NB4 (cell line): ENCODE measurements around the gene ZNF592.
A peak's percentile ranks its signal among the peaks of the same experiment; 100 is the strongest.

Experiments used
- DNase-seq: peaks from one replicate; pipeline ENCODE4 v3.0.0; 2010; ENCODE audit warnings: low read depth
- H3K4me3 ChIP-seq: one replicate; pipeline ENCODE4 v1.5.1; 2011; ENCODE audit warnings: mild to moderate bottlenecking, low read depth, low read length, moderate library complexity
- MYC ChIP-seq: IDR thresholded peaks from 2 replicates; pipeline ENCODE4 v1.6.1; 2011; ENCODE audit warnings: low read depth, low read length
- POLR2A ChIP-seq: IDR thresholded peaks from 2 replicates; pipeline ENCODE4 v1.6.1; 2011; ENCODE audit warnings: mild to moderate bottlenecking; ENCODE audit not compliant: insufficient read length; ENCODE audit errors: extremely low read depth
- TF ChIP-seq, protein P1 (sequence below): IDR thresholded peaks from 2 replicates; pipeline ENCODE4 v1.6.1; 2011; ENCODE audit warnings: low read depth, low read length
- TF ChIP-seq, protein P2 (sequence below): IDR thresholded peaks from one replicate; pipeline ENCODE4 v1.5.1; 2012; ENCODE audit warnings: low read depth, low read length

Gene ZNF592

DNA sequence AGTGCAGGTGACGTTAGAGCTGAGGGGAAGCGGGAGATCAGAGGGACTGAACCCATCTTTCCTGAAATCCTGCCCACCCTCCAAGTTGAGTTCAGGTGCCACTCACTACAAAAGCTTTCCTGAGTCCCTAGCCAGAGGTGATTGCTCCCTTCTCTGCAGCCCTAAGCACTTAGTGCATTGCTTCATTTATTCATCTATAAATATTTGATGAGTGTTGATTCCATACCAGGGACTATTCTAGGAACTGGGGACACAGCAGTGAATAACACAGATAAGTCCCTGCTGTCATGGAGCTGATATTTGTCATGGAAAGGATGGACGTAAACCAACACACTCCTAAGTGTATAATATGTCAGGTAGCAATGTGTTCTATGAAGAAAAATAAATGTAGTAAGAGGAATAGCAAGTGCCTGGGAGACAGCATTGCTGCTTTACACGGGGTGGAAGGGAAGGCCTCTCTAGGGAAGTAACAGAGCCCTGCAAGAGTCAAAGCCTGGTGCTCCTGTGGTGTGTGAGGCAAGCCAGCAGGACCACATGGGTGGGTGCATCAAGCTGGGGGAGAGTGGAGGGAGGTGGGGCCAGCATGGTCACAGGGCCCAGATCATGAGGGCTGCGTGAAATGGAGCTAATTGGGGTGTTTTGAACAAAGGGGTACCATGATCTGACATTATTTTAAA lies 87.4 kb downstream of the ZNF592 start:
- no peak overlapping the region for H3K4me3 ChIP-seq
- DNase-seq, result no peak
- TF ChIP-seq, protein P1, sequence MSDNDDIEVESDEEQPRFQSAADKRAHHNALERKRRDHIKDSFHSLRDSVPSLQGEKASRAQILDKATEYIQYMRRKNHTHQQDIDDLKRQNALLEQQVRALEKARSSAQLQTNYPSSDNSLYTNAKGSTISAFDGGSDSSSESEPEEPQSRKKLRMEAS, result no peak
- TF ChIP-seq POLR2A (no peak), MYC (no peak)
- TF ChIP-seq, protein P2, sequence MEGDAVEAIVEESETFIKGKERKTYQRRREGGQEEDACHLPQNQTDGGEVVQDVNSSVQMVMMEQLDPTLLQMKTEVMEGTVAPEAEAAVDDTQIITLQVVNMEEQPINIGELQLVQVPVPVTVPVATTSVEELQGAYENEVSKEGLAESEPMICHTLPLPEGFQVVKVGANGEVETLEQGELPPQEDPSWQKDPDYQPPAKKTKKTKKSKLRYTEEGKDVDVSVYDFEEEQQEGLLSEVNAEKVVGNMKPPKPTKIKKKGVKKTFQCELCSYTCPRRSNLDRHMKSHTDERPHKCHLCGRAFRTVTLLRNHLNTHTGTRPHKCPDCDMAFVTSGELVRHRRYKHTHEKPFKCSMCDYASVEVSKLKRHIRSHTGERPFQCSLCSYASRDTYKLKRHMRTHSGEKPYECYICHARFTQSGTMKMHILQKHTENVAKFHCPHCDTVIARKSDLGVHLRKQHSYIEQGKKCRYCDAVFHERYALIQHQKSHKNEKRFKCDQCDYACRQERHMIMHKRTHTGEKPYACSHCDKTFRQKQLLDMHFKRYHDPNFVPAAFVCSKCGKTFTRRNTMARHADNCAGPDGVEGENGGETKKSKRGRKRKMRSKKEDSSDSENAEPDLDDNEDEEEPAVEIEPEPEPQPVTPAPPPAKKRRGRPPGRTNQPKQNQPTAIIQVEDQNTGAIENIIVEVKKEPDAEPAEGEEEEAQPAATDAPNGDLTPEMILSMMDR, result no peak

DNA sequence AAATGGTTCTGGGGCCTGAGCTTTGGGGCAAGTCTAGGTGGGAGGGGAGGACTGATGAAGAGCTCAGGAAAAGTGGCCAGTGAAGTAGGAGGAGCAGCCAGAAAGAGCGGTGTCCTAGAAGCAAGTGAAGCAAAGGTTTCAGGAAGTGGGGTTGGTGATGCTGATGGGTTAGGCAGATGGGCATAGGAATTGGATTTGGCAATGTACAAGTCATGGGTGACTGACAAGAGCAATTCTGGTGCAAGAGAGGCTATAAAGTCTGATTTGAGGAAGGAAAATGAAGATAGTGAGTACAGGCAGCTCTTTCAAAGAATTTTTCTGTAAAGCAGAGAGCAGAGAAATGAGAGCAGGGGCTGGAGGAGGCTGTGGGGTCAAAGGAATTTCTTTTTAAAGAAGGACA lies 88.5 kb downstream of the ZNF592 start:
- H3K4me3 ChIP-seq, result no peak overlapping the region
- peak; percentile 36 for DNase-seq
- no peak for TF ChIP-seq MYC

DNA sequence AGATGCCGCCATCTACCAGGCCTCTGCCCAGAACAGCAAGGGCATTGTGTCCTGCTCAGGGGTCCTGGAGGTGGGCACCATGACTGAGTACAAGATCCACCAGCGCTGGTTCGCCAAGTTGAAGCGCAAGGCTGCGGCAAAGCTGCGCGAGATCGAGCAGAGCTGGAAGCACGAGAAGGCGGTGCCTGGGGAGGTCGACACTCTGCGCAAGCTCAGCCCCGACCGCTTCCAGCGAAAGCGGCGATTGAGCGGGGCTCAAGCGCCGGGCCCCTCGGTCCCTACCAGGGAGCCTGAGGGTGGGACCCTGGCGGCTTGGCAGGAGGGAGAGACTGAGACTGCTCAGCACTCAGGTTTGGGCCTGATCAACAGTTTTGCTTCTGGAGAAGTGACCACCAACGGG lies 91.3 kb downstream of the ZNF592 start:
- H3K4me3 ChIP-seq, result no peak overlapping the region
- DNase-seq, result no peak
- TF ChIP-seq, protein P2, result no peak

DNA sequence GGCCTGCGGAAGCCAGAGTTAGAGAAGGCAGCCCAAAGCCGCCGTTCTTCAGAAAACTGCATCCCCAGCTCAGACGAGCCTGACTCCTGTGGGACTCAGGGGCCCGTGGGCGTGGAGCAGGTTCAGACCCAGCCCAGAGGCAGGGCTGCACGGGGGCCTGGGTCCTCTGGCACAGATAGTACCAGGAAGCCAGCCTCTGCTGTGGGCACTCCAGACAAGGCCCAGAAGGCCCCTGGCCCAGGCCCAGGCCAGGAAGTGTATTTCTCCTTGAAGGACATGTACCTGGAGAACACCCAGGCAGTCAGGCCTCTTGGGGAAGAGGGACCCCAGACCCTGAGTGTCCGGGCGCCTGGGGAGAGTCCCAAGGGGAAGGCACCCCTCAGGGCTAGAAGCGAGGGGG lies 91.9 kb downstream of the ZNF592 start:
- TF ChIP-seq MYC (no peak), POLR2A (no peak)
- TF ChIP-seq, protein P2, result no peak
- TF ChIP-seq, protein P1, result no peak
- H3K4me3 ChIP-seq, result no peak overlapping the region

DNA sequence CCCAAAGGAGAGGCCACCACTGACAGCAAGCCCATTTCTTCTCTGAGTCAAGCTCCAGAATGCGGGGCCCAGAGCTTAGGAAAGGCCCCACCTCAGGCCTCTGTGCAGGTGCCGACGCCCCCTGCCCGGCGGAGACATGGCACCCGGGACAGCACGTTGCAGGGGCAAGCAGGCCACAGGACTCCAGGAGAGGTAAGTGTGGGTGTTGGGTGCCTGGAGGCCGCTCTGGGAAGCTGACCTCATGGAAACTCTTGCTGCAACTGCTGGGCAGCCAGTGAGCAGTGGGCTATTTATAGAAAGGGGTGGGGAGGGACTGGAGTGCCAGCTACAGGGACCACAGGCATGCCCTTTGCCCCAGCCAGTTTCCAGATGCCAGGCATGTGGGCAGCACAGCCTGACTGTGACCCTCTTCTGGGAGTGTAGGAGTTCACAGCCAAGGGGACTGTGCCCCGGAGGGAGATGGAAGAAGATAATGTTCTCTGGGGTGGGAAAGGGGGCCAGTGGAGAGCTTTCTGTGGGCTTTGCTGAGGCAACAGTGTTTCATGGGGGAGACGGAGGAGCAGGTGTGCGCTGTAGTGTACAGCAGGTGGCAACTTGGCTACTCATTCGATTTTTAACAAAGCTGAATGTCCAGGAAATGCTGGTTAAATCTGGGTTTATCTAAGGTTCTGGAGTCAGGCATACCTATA lies 92.5 kb downstream of the ZNF592 start:
- DNase-seq, result peak; percentile 21
- no peak overlapping the region for H3K4me3 ChIP-seq
- TF ChIP-seq POLR2A, result no peak

More for the DNA sequence above, 91.9 kb downstream of the ZNF592 start:
- DNase-seq, result no peak

DNA sequence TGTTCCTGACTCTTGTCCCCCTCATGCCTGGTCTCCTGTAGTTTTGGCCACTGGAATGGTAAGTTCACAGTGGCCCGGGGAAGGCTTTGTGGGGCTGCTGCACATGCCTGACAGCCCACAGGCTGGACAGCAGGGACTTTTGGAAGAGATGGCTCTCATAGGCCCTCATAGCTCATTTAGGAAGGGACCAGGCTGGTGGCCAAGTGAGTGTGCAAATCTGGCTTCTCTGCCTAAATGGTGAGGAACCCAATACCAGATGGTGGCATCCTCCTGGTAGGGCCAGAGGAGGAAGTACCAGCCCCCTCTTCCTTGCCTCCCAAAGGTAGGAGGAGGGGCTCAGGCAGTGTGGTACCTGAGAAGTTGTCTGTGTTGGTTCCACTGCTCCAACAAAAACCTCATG lies 94.4 kb downstream of the ZNF592 start:
- H3K4me3 ChIP-seq, result no peak overlapping the region
- no peak for DNase-seq
- TF ChIP-seq, protein P2, result no peak
- TF ChIP-seq, protein P1, result no peak
- TF ChIP-seq MYC (no peak), POLR2A (no peak)

DNA sequence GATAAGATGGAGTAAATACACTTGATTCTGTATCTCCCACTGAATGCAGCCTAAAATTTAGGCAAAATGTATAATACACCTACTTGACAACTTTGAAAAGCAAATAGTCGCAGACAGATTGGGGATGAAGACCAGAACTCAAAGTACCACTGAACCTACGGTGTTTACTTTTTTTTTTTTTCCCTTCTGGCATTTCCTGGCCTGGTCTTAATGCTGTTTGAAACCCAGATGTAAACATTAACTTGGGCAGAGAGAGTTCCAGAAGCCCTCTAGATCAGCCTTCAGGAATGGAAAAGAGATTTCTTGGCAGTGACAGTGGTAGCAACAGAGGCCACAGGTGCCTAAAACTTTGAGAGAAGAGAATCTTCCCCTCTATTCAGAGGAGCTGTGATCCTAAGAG lies 96.6 kb downstream of the ZNF592 start:
- no peak for DNase-seq
- TF ChIP-seq POLR2A (no peak), MYC (no peak)
- TF ChIP-seq, protein P1, result no peak
- TF ChIP-seq, protein P2, result no peak
- no peak overlapping the region for H3K4me3 ChIP-seq
